Measurements from ENCODE around the gene MAPK8.
A peak's percentile ranks its signal among the peaks of the same experiment; 100 is the strongest.
"Not testable (repeated sequence)": the region's sequence is repeated elsewhere in the genome, so short reads cannot be mapped to it uniquely, and the experiment has no call there.

The MAPK8 gene

GRCh38 chr10:48336978-48337599 is 30.6 kb downstream of the MAPK8 start:
- no peak for FAIRE-seq

- no peak for FAIRE-seq
Measured at GRCh38 chr10:48340734-48341133, 34.3 kb downstream of the MAPK8 start.

DNA sequence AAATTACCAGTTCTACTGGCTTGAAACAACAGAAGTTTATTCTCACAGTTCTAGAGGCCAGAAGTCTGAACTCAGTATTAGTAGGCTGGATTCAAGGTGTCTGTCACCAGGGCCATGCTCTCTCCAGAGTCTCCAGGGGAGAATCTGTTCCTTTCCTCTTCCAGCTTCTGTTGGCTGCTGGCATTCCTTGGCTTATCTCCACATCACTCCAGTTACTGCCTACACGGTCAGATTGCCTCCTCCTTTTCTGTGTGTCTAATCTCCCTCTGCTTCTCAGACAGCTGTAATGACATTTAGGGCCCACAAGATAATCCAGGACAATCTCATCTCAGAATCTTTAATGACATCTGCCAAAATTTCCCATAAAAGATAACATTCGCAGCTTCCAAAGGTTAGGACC is 36.6 kb downstream of the MAPK8 start:
- FAIRE-seq = no peak

- FAIRE-seq = no peak
Measured at GRCh38 chr10:48343921-48344598, 37.6 kb downstream of the MAPK8 start.

GRCh38 chr10:48346248-48346647 is 39.8 kb downstream of the MAPK8 start:
- not testable (repeated sequence) for FAIRE-seq

DNA sequence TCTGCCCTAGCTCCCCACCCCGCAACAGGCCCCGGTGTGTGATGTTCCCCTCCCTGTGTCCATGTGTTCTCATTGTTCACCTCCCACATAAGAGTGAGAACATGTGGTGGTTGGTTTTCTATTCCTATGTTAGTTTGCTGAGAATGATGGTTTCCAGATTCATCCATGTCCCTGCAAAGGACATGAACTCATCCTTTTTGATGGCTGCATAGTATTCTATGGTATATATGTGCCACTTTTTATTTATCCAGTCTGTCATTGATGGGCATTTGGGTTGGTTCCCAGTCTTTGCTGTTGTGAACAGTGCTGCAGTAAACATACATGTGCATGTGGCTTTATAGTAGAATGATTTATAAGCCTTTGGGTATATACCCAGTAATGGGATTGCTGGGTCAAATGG is 41.1 kb downstream of the MAPK8 start:
- FAIRE-seq = not testable (repeated sequence)

DNA sequence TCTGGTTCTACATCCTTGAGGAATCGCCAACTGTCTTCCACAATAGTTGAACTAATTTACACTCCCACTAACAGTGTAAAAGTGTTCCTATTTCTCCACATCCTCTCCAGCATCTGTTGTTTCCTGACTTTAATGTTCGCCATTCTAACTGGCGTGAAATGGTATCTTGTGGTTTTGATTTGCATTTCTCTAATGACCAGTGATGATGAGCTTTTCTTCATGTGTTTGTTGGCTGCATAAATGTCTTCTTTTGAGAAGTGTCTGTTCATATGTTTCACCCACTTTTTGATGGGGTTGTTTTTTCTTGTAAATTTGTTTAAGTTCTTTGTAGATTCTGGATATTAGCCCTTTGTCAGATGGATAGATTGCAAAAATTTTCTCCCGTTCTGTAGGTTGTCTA is 41.5 kb downstream of the MAPK8 start:
- FAIRE-seq = not testable (repeated sequence)

- no peak for FAIRE-seq
Measured at GRCh38 chr10:48353246-48353645, 46.8 kb downstream of the MAPK8 start.

GRCh38 chr10:48357631-48358030 is 51.2 kb downstream of the MAPK8 start:
- no peak for FAIRE-seq

GRCh38 chr10:48358162-48358561 is 51.7 kb downstream of the MAPK8 start:
- FAIRE-seq = no peak

GRCh38 chr10:48358838-48359237 is 52.4 kb downstream of the MAPK8 start:
- no peak for FAIRE-seq

DNA sequence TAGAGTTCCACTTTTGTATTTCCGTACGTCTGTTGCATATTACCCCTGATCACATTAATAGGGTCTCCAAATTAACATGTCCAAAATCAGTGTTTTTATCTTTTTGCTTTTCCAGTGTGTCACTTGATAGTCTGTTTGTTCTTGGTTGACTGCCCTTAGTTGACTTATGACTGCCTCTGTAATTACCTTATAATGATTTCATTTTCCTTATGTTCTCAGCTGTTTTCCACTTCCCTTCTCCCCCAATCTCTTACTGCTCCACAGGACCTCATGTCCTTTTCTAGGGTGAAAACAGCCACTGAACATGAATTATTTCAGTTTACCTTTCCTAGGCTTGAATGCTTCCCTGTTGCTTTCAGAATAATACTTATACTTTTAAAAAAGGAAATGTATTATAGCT is 54.7 kb downstream of the MAPK8 start:
- no peak for FAIRE-seq

DNA sequence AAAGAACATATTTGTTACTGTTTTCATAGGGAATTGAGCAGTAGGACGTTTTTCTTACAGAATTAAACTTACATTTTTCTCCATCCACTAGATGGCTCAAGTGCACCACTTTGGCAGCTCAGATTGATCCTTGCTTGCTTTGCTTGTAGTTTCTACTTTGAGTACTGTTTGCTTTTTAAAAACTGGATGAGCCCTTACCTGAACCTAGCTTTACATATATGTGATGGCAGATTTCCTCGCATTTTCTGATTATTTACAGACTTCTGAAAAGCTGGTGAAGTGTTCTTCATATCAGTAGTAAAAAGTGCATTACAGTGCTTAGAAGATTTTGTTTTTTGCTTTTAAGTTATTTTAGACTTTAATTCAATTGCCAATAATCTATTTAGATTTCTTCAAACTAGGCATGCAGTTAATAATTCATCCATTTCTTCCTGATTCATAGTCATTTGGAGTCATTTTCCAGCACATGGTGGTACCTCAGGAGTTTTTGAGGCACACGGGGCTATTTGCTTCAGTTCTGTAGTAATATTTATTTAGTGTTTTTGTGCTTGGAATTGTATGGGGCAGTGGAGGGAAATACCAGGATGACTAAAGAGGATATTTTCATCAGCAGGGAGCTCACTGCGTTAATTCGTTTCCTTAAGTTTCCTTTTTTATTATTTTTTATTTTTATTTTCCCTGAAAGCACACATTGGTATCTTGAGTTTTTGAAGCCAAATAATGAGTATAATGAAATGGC is 57.3 kb downstream of the MAPK8 start:
- FAIRE-seq = peak; percentile 99

- no peak for FAIRE-seq
Measured at GRCh38 chr10:48364659-48365405, 58.4 kb downstream of the MAPK8 start.

GRCh38 chr10:48365668-48366067 is 59.2 kb downstream of the MAPK8 start:
- FAIRE-seq = peak; percentile 78

DNA sequence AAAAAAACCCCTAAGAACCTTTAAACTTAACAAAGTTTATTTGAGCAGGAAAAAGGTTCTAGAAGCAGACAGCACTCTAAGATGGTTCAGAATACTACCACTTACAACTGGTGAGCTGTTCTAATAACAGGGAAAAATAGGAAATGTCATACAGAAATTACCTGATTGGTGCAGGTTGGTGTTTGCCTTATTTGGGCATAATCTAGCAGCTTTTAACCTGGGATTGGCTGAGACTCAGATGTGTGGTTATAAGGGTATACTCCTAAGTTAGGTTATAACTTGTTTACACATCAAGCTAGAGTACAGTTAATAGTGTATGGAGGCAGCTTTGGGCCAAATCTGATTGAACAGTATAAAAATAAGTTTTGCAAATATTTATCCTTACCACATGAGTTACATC is 59.8 kb downstream of the MAPK8 start:
- FAIRE-seq = no peak

DNA sequence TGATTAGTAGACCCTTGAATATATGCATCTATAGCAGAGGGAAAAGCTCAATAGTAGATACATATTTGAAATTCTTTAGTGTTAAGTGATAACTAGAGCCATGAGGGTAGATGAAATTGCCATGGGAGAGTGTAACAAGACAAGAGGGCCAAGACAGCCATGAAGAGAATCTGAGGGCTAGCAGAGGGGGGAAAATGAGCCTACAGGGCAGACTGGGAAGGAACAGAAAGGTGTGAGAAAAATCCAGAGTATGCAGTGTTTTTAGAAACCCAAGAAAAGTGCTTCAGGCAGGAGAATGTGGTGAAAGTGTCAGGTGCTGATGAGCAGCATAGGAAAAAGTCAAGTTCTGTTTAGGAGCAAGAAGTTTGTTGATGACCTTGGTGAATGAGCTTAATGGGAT is 63.0 kb downstream of the MAPK8 start:
- FAIRE-seq = no peak

- FAIRE-seq = no peak
Measured at GRCh38 chr10:48377751-48378530, 71.5 kb downstream of the MAPK8 start.

DNA sequence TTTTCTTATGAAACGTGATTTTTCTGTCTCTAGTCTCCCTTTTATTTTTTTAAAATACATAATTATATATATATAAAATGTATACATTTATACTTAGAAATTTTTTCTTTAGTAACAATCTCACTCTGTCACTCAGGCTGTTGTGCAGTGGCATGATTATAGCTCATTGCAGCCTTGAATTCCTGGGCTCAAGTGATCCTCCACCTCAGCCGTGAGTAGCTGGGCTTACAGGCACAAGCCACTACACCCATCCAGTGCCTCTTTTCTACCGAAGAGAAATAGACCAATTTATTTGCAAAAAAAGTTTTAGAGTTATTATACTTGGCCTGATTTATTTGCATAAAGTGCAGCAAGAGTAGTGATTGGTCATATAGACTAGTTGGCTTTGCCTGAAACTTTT is 72.2 kb downstream of the MAPK8 start:
- FAIRE-seq = no peak

GRCh38 chr10:48381971-48382370 is 75.5 kb downstream of the MAPK8 start:
- FAIRE-seq = no peak

DNA sequence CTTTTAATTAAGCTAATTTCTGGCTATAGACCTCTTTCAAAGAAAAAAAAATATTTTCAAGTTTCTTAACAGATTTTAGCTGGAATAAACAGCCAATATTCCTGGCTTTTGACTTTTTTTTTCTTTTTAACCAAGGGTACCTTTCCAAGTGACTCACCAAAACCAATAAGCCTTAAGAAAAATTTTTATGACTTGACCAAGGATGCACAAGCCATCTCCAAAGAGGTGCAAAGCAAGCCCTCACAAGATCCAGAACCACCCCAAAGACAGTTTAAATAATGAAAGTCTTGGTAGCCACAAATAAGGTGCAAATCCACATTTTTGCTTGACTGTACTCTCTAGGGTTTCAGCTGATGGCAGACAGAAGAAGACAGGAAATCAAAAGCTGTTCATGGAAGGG is 76.5 kb downstream of the MAPK8 start:
- no peak for FAIRE-seq

- FAIRE-seq = no peak
Measured at GRCh38 chr10:48383393-48383792, 76.9 kb downstream of the MAPK8 start.

DNA sequence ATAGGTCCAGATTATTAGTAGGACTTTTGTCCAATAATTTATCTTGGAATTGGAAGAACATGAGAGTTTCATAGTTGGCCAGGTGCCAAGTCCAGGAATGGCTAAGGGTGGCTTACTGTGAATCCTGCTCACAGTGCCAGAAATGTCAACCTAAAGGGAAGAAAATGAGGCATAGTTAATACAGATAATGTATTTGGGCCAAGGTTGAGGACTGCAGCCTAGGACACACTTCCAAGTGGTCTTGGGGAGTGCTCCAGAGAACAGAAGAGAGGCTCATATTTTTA is 78.2 kb downstream of the MAPK8 start:
- FAIRE-seq = no peak
